Gastroesophageal sphincter (tissue), 4 donors: Measurements from ENCODE around the gene ARHGAP42. TPM values are rescaled to one million over a fixed set of nuclear protein-coding genes. Genes with fewer than 3 reads are reported as not detected.

ENCODE experiments used
- ATAC-seq: fragments of 150-250 bp; one replicate; pipeline ENCODE4 v1.9.1; 2016; ENCODE audit warnings: mild to moderate bottlenecking, moderate library complexity
- H3K27ac ChIP-seq, 4 donors: fragments of 200-600 bp; sonication (generic) in 3 of 4; 1 replicate in 3 of 4; 2 replicates in 1 of 4; pipeline ENCODE4 v1.5.1; 2016 to 2019
- H3K27me3 ChIP-seq: fragments of 200-600 bp; sonication (generic); one replicate; pipeline ENCODE4 v1.5.1; 2019
- H3K36me3 ChIP-seq, 2 donors: fragments of 200-600 bp; sonication (generic); one replicate each; pipeline ENCODE4 v1.5.1; 2019; ENCODE audit warnings: control low read depth in 1 of 2
- H3K4me1 ChIP-seq, 3 donors: fragments of 200-600 bp; sonication (generic); 1 replicate in 2 of 3; 2 replicates in 1 of 3; pipeline ENCODE4 v1.5.1; 2016 to 2019; ENCODE audit warnings: control low read depth in 2 of 3
- H3K4me3 ChIP-seq, 2 donors: fragments of 200-600 bp; sonication (generic); one replicate each; pipeline ENCODE4 v1.5.1; 2019; ENCODE audit warnings: mild to moderate bottlenecking in 1 of 2, moderate library complexity in 1 of 2
- H3K9me3 ChIP-seq, 3 donors: fragments of 200-600 bp; sonication (generic); one replicate each; pipeline ENCODE4 v1.5.1; 2017 to 2019; ENCODE audit warnings: control low read depth in 2 of 3
- EP300 ChIP-seq: sonication (generic); formaldehyde crosslinking; IDR thresholded peaks from one replicate; pipeline ENCODE4 v1.6.1; 2017; ENCODE audit warnings: antibody characterized with exemption, mild to moderate bottlenecking
- POLR2A ChIP-seq, 2 donors: fragments of 450-650 bp; IDR thresholded peaks; one replicate each; pipeline ENCODE4 v1.6.1; 2017; ENCODE audit warnings: antibody characterized with exemption in 2 of 2, mild to moderate bottlenecking in 2 of 2, moderate library complexity in 1 of 2
- POLR2AphosphoS5 ChIP-seq: sonication (generic); formaldehyde crosslinking; IDR thresholded peaks from one replicate; pipeline ENCODE4 v1.6.1; 2017; ENCODE audit warnings: antibody characterized with exemption
- WGBS, 2 donors: methylation state at CpG; one replicate each; pipeline ENCODE4 v1.1.5; 2018; ENCODE audit warnings: low coverage in 1 of 2; 5-methylcytosine and 5-hydroxymethylcytosine counted together
- total RNA-seq, 4 donors: library from RNA; depleted of rRNA; stranded (reverse); fragments of >200 nt; gene quantifications; one replicate each; pipeline ENCODE4 v1.1.0, GENCODE V29; 2016
- TF ChIP-seq, protein P1 (sequence below), 4 experiments: fragments of 200-600 bp in 2 of 4; fragments of 450-650 bp in 2 of 4; sonication (generic) in 1 of 4; IDR thresholded peaks; one replicate each; pipeline ENCODE4 v1.5.1; 2017 to 2019; ENCODE audit warnings: antibody characterized with exemption in 4 of 4, mild to moderate bottlenecking in 2 of 4, moderate library complexity in 2 of 4

The ARHGAP42 gene
- total RNA-seq, 4 donors from 2014 or later = 6.3 to 29.1 (median 9.9) TPM

- no peaks in the 10 kb centered on the region for H3K9me3 ChIP-seq
- no peak overlapping the region for H3K4me3 ChIP-seq
- 12 to 35% methylated on average over 3 of the region's 3 CpGs for WGBS, 2 donors
- H3K4me1 ChIP-seq = peaks cover 0 to 12% (median 0%) of the 10 kb centered on the region in 3 donors
- ATAC-seq = no peak
- no peak for TF ChIP-seq POLR2AphosphoS5
- TF ChIP-seq EP300 = no peak
- no peak for TF ChIP-seq POLR2A (IDR thresholded peaks at IDR 0.05)
- TF ChIP-seq, protein P1, sequence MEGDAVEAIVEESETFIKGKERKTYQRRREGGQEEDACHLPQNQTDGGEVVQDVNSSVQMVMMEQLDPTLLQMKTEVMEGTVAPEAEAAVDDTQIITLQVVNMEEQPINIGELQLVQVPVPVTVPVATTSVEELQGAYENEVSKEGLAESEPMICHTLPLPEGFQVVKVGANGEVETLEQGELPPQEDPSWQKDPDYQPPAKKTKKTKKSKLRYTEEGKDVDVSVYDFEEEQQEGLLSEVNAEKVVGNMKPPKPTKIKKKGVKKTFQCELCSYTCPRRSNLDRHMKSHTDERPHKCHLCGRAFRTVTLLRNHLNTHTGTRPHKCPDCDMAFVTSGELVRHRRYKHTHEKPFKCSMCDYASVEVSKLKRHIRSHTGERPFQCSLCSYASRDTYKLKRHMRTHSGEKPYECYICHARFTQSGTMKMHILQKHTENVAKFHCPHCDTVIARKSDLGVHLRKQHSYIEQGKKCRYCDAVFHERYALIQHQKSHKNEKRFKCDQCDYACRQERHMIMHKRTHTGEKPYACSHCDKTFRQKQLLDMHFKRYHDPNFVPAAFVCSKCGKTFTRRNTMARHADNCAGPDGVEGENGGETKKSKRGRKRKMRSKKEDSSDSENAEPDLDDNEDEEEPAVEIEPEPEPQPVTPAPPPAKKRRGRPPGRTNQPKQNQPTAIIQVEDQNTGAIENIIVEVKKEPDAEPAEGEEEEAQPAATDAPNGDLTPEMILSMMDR (IDR thresholded peaks at IDR 0.05) = no peak
- no peaks in the 10 kb centered on the region for H3K36me3 ChIP-seq
- H3K27me3 ChIP-seq = no peaks in the 10 kb centered on the region
- H3K27ac ChIP-seq = peak overlapping the region in 1 of 4 donors; percentile 31
Measured at GRCh38 chr11:100876815-100877520, 189.9 kb downstream of the ARHGAP42 start.

GRCh38 chr11:100878474-100878873 is 191.4 kb downstream of the ARHGAP42 start:
- TF ChIP-seq EP300 (no peak), POLR2AphosphoS5 (no peak), POLR2A (IDR thresholded peaks at IDR 0.05) (no peak)
- TF ChIP-seq, protein P1 (IDR thresholded peaks at IDR 0.05) = no peak
- 67 to 85% methylated on average over 2 of the region's 2 CpGs for WGBS, 2 donors
- Histone ChIP-seq H3K27ac (no peak overlapping the region), H3K4me3 (no peak overlapping the region), H3K9me3 (no peaks in the 10 kb centered on the region), H3K4me1 (peaks cover 0 to 12% (median 0%) of the 10 kb centered on the region in 3 donors), H3K36me3 (no peaks in the 10 kb centered on the region), H3K27me3 (no peaks in the 10 kb centered on the region)
- ATAC-seq = no peak

DNA sequence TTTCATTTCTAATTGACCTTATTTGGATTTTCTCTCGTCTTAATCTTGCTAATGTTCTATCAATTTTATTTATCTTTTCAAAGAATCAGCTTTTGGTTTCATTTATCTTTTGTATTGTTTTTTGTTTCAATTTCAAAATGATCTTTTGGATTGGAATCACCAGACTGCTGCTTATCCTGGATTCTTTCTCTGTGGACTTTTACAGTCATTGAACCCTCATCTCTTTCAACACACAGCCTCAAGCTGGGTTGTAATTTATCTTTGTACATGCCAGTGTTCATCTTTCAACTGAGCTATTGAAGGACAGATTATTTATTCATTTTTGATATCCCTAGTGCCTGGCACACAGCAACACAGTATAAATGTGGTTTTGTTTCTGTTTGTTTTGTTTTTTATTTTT is 195.9 kb downstream of the ARHGAP42 start:
- Histone ChIP-seq H3K36me3 (no peaks in the 10 kb centered on the region), H3K4me1 (no peaks in the 10 kb centered on the region), H3K27ac (no peak overlapping the region), H3K27me3 (no peaks in the 10 kb centered on the region), H3K4me3 (no peak overlapping the region), H3K9me3 (no peaks in the 10 kb centered on the region)
- no peak for TF ChIP-seq POLR2A (IDR thresholded peaks at IDR 0.05)
- TF ChIP-seq, protein P1 (IDR thresholded peaks at IDR 0.05) = no peak
- no peak for TF ChIP-seq POLR2AphosphoS5
- no peak for TF ChIP-seq EP300
- 77 to 83% methylated on average over 1 of the region's 1 CpG for WGBS, 2 donors
- ATAC-seq = no peak

- Histone ChIP-seq H3K4me3 (no peak overlapping the region), H3K4me1 (no peaks in the 10 kb centered on the region), H3K27me3 (no peaks in the 10 kb centered on the region), H3K27ac (no peak overlapping the region), H3K9me3 (no peaks in the 10 kb centered on the region), H3K36me3 (no peaks in the 10 kb centered on the region)
- ATAC-seq = no peak
- TF ChIP-seq EP300 (no peak), POLR2A (IDR thresholded peaks at IDR 0.05) (no peak), POLR2AphosphoS5 (no peak)
- TF ChIP-seq, protein P1 (IDR thresholded peaks at IDR 0.05) = no peak
- WGBS, 2 donors = 77 to 78% methylated on average over 1 of the region's 1 CpG
Measured at GRCh38 chr11:100883830-100884229, 196.7 kb downstream of the ARHGAP42 start.

GRCh38 chr11:100887659-100888058 is 200.6 kb downstream of the ARHGAP42 start:
- WGBS, 2 donors = 88 to 100% methylated on average over 1 of the region's 1 CpG
- H3K9me3 ChIP-seq = no peaks in the 10 kb centered on the region
- no peaks in the 10 kb centered on the region for H3K27me3 ChIP-seq
- no peak overlapping the region for H3K27ac ChIP-seq
- no peaks in the 10 kb centered on the region for H3K4me1 ChIP-seq
- no peak for ATAC-seq
- TF ChIP-seq POLR2A (IDR thresholded peaks at IDR 0.05) = no peak
- no peak for TF ChIP-seq POLR2AphosphoS5
- TF ChIP-seq EP300 = no peak
- TF ChIP-seq, protein P1 (IDR thresholded peaks at IDR 0.05) = no peak
- H3K4me3 ChIP-seq = no peak overlapping the region
- H3K36me3 ChIP-seq = no peaks in the 10 kb centered on the region
